Measurements from ENCODE around the gene TIMM13. TPM values are rescaled to one million over a fixed set of nuclear protein-coding genes. Genes with fewer than 3 reads are reported as not detected.

TIMM13 gene
- polyA plus RNA-seq, 1 of the 3 experiments (the other 2 are of a cell fraction), result 76.9 TPM

DNA sequence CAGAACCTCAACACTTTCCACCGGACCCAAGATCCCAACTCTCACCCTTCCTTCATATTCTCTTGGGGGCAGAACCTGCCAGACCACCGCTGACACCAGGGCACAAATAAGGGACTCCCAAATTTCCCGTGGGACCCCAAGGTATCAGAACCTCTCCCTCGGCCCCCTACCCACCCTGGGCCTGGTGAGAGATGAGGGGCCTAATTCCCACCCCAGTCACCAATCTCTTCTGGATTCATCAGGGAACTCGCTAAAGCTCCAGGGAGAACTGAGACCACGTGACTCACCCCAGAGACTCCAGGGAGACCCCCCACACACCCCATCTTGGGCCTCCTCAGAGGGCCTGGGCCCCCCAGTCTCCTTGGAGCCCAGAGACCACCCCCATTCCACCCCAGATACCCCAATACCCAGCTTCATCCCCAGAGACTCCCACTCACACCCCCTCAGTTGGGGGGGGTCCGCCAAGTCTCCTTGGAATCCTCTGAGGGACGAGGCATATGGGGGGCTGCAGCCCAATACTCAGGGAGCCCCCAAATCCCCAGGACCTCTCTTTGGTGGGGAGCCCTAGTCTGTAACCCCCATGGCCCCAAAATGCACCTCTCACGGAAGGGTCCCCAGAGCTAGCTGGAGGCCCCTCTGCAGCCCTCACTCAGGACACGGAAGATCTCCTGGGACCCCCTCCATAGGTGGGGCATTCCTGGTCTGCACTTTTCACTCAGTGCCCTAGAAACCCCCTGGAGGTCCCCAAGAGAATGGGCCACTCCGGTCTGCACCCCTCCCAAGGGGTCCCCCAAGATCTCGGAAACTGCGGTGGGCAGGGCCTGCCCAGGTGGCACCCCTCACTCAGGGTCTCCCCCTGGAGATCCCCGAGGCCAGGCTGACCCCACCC lies 27.8 kb upstream of the TIMM13 start:
- Histone ChIP-seq H3K4me3 (ENCODE audit: low read depth in 2 of 2, low read length in 1 of 2) (peak overlapping the region; percentile 80 to 83), H3K4me2 (peak overlapping the region; percentile 98), H2AFZ (ENCODE audit: low read depth) (no peak overlapping the region), H3K79me2 (ENCODE audit: insufficient read depth) (peaks cover 73% of the 10 kb centered on the region), H3K4me1 (ENCODE audit: control insufficient read depth in 1 of 2, insufficient read depth in 2 of 2, low read depth in 1 of 2, low read length in 1 of 2) (peaks cover 8 to 10% of the 10 kb centered on the region in 2 experiments; a peak in 2 of 4 replicates), H3K9me2 (no peaks in the 10 kb centered on the region), H3K9me3 (no peaks in the 10 kb centered on the region), H4K20me1 (ENCODE audit: insufficient read depth) (peaks cover 46% of the 10 kb centered on the region; the same call in 1 of the 2 replicates), H3K9ac (peak overlapping the region; percentile 95), H3K27me3 (ENCODE audit: insufficient read depth) (no peaks in the 10 kb centered on the region), H3K27ac (ENCODE audit: low read depth in 2 of 2, low read length in 1 of 2) (no peak overlapping the region; a peak in 1 of 4 replicates), H3K36me3 (replicated peaks in 1 of 2; ENCODE audit: control insufficient read depth in 1 of 2, insufficient read depth in 2 of 2, low read length in 1 of 2) (no peaks in the 10 kb centered on the region), H3F3A (replicated peaks; ENCODE audit: insufficient read depth) (peaks cover 13% of the 10 kb centered on the region)
- TF ChIP-seq RCOR1 (IDR thresholded peaks at IDR 0.05; ENCODE audit: low read length), result no peak
- TF ChIP-seq CTCF (IDR thresholded peaks at IDR 0.05), result no peak
- 70% methylated on average over 13 of the region's 14 CpGs for WGBS (ENCODE audit: low lambda C conversion rate)
- peak; percentile 42 for DNase-seq
- CTCF ChIA-PET, result interaction anchor here (0.7 to 2.0 kb wide), 5 partner anchors 9 to 156 kb away, joined by 3 to 5 read pairs (median 4); no protein-coding TSS in a partner anchor
- POLR2A ChIA-PET, result interaction anchor here (0.6 to 1.6 kb wide), 2 partner anchors 27 to 141 kb away, joined by 4 read pairs; no protein-coding TSS in a partner anchor

GRCh38 chr19:2454199-2454961 lies 27.0 kb upstream of the TIMM13 start:
- Histone ChIP-seq H3K4me3 (ENCODE audit: low read depth in 2 of 2, low read length in 1 of 2) (no peak overlapping the region; a peak in 1 of 4 replicates), H3K27ac (ENCODE audit: low read depth in 2 of 2, low read length in 1 of 2) (no peak overlapping the region), H3K4me2 (peak overlapping the region; percentile 98), H3K9ac (no peak overlapping the region), H2AFZ (ENCODE audit: low read depth) (no peak overlapping the region), H3K4me1 (ENCODE audit: control insufficient read depth in 1 of 2, insufficient read depth in 2 of 2, low read depth in 1 of 2, low read length in 1 of 2) (peaks cover 8 to 10% of the 10 kb centered on the region in 2 experiments; a peak in 2 of 4 replicates), H4K20me1 (ENCODE audit: insufficient read depth) (peaks cover 53% of the 10 kb centered on the region; the same call in 1 of the 2 replicates), H3K27me3 (ENCODE audit: insufficient read depth) (no peaks in the 10 kb centered on the region), H3K9me2 (no peaks in the 10 kb centered on the region), H3K36me3 (replicated peaks in 1 of 2; ENCODE audit: control insufficient read depth in 1 of 2, insufficient read depth in 2 of 2, low read length in 1 of 2) (no peaks in the 10 kb centered on the region), H3F3A (replicated peaks; ENCODE audit: insufficient read depth) (peaks cover 13% of the 10 kb centered on the region), H3K79me2 (ENCODE audit: insufficient read depth) (peaks cover 82% of the 10 kb centered on the region), H3K9me3 (no peaks in the 10 kb centered on the region)
- WGBS (ENCODE audit: low lambda C conversion rate), result 87% methylated on average over 11 of the region's 19 CpGs
- ChIA-PET CTCF (interaction anchor here (0.7 to 1.4 kb wide), 4 partner anchors 10 to 160 kb away, joined by 3 to 5 read pairs (median 4); no protein-coding TSS in a partner anchor), POLR2A (interaction anchor here (1.6 kb wide), 1 partner anchor 26 kb away, joined by 4 read pairs; no protein-coding TSS in a partner anchor)
- TF ChIP-seq RXRA (IDR thresholded peaks at IDR 0.05; ENCODE audit: borderline replicate concordance, low read depth) (no peak), ELF1 (IDR thresholded peaks at IDR 0.05) (no peak), CTCF (IDR thresholded peaks at IDR 0.05) (no peak), FOXM1 (IDR thresholded peaks at IDR 0.05; ENCODE audit: low read depth) (no peak), USF2 (IDR thresholded peaks at IDR 0.05; ENCODE audit: borderline replicate concordance, low read depth, low read length) (no peak), IRF3 (IDR thresholded peaks at IDR 0.05; ENCODE audit: low read depth, low read length) (no peak), NFIC (IDR thresholded peaks at IDR 0.05; ENCODE audit: borderline replicate concordance) (no peak), SMC3 (IDR thresholded peaks at IDR 0.05; ENCODE audit: low read depth, low read length) (no peak), RFX5 (IDR thresholded peaks at IDR 0.05; ENCODE audit: low read length) (no peak)
- DNase-seq, result no peak

Measured in SK-N-SH (cell line).